Measurements from ENCODE around the gene ASIC4. TPM values are rescaled to one million over a fixed set of nuclear protein-coding genes. Genes with fewer than 3 reads are reported as not detected.

Gene ASIC4
- total RNA-seq, 5 donors from 2014 or later (not counting 1 experiment from before 2014, with no cell fraction given) = 0.09 to 0.35 (median 0.20) TPM; not detected in 2

DNA sequence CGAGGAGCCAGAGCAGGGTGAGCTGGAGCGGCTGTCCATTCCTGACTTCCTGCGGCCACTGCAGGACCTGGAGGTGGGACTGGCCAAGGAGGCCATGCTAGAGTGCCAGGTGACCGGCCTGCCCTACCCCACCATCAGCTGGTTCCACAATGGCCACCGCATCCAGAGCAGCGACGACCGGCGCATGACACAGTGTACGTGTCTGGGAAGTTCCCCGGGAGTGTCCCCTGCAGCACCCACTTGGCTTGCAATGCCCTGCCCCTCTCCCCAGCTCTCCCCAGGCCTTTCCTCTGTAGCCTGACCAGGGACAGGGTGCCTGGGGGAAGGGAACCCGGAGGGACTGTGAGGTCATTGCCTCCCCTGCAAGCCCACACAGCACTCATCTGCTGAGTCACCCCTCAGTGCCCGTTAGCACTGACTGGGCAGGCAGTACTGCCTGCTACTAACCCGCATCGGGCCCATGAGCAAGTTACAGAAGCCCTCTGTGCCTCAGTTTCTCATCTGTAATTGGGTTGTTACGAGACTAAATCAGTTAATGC, 45.0 kb upstream of the ASIC4 start:
- peaks cover 0 to 29% of the 10 kb centered on the region in 2 experiments for H3K27me3 ChIP-seq (replicated peaks in 1 of 2; ENCODE audit: control insufficient read depth in 2 of 2, extremely low read depth in 1 of 2, insufficient read depth in 2 of 2, low read length in 1 of 2)
- H3K4me3 Mint-ChIP-seq = no peak overlapping the region
- DNase-seq = no peak
- H3K4me1 Mint-ChIP-seq = no peaks in the 10 kb centered on the region
- H3K4me1 ChIP-seq (ENCODE audit: control insufficient read depth in 1 of 2, extremely low read depth in 1 of 2, insufficient read depth in 2 of 2, low read length in 2 of 2) = no peaks in the 10 kb centered on the region
- no peak overlapping the region for H3K27ac ChIP-seq (ENCODE audit: low read length)
- no peak overlapping the region for H3K27ac Mint-ChIP-seq
- H3K9me3 ChIP-seq = no peaks in the 10 kb centered on the region
- ATAC-seq (replicated peaks in 1 of 4) = no peak
- 83% methylated on average over 7 of the region's 16 CpGs for WGBS (ENCODE audit: insufficient coverage)
- peaks cover 9% of the 10 kb centered on the region for H3K36me3 Mint-ChIP-seq
- no peaks in the 10 kb centered on the region for H3K9me3 Mint-ChIP-seq
- H3K4me3 ChIP-seq (ENCODE audit: control insufficient read depth in 1 of 2, extremely low read depth in 1 of 2, low read length in 1 of 2) = no peak overlapping the region
- peaks cover 0 to 3% of the 10 kb centered on the region in 2 donors for H3K36me3 ChIP-seq (ENCODE audit: control insufficient read depth in 2 of 2, extremely low read depth in 1 of 2, insufficient read depth in 1 of 2, low read length in 1 of 2)
- CTCF ChIA-PET = no interaction called here
- POLR2A ChIA-PET = interaction anchor here in 1 of 2 donors (0.6 kb wide), 1 partner anchor 14 kb away, joined by 3 read pairs; no protein-coding TSS in a partner anchor
- H3K27me3 Mint-ChIP-seq = peaks cover 0 to 6% of the 10 kb centered on the region in 2 donors

GRCh38 chr2:219470429-219470828, 43.9 kb upstream of the ASIC4 start:
- peaks cover 9% of the 10 kb centered on the region for H3K36me3 Mint-ChIP-seq
- DNase-seq (no peak), ATAC-seq (replicated peaks in 1 of 4) (no peak)
- Histone ChIP-seq H3K27me3 (replicated peaks in 1 of 2; ENCODE audit: control insufficient read depth in 2 of 2, extremely low read depth in 1 of 2, insufficient read depth in 2 of 2, low read length in 1 of 2) (peaks cover 0 to 34% of the 10 kb centered on the region in 2 experiments), H3K4me1 (ENCODE audit: control insufficient read depth in 1 of 2, extremely low read depth in 1 of 2, insufficient read depth in 2 of 2, low read length in 2 of 2) (no peaks in the 10 kb centered on the region), H3K27ac (ENCODE audit: low read length) (no peak overlapping the region), H3K9me3 (no peaks in the 10 kb centered on the region), H3K4me3 (ENCODE audit: control insufficient read depth in 1 of 2, extremely low read depth in 1 of 2, low read length in 1 of 2) (no peak overlapping the region), H3K36me3 (ENCODE audit: control insufficient read depth in 2 of 2, extremely low read depth in 1 of 2, insufficient read depth in 1 of 2, low read length in 1 of 2) (peaks cover 0 to 3% of the 10 kb centered on the region in 2 donors)
- ChIA-PET POLR2A (no interaction called here), CTCF (no interaction called here)
- WGBS (ENCODE audit: insufficient coverage) = no CpG with 5 or more reads among the region's 4 CpGs
- H3K9me3 Mint-ChIP-seq = no peaks in the 10 kb centered on the region
- no peaks in the 10 kb centered on the region for H3K4me1 Mint-ChIP-seq
- no peak overlapping the region for H3K27ac Mint-ChIP-seq
- peaks cover 0 to 6% of the 10 kb centered on the region in 2 donors for H3K27me3 Mint-ChIP-seq
- H3K4me3 Mint-ChIP-seq = no peak overlapping the region

DNA sequence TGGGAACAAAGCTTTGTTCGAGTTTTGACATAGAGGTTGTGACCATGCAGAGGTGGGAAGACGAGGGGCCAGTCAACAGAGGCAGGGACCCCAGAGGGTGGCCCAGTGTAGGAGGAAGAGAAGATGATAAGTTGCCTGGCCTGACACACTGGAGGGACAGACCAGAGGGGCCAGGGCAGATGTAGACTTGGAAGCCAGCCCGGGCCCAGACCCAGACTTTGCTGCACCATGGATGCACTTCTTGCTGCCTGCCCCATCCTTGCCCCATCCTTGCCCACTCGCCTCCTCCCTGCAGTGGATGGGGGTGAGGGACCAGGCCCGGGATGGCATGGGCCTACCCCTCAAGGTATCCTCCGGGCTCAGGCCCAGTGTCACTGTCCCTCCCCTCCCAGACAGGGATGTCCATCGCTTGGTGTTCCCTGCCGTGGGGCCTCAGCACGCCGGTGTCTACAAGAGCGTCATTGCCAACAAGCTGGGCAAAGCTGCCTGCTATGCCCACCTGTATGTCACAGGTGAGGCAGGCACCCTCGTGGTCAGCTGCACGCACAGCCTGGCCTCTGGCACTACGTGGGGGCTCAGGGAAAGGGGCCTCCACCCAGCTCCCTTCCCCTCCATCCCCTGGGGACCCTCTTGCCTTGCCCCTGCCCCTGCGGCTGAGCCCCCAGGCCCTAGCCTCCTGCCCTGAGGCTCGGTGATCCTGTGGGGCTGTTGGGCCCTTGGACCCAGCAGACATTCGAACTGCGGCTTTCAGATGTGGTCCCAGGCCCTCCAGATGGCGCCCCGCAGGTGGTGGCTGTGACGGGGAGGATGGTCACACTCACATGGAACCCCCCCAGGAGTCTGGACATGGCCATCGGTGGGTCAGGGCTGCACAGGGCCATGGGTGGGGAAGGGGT, 42.6 kb upstream of the ASIC4 start:
- Histone ChIP-seq H3K9me3 (no peaks in the 10 kb centered on the region), H3K27ac (ENCODE audit: low read length) (no peak overlapping the region), H3K4me3 (ENCODE audit: control insufficient read depth in 1 of 2, extremely low read depth in 1 of 2, low read length in 1 of 2) (no peak overlapping the region), H3K4me1 (ENCODE audit: control insufficient read depth in 1 of 2, extremely low read depth in 1 of 2, insufficient read depth in 2 of 2, low read length in 2 of 2) (no peaks in the 10 kb centered on the region), H3K36me3 (ENCODE audit: control insufficient read depth in 2 of 2, extremely low read depth in 1 of 2, insufficient read depth in 1 of 2, low read length in 1 of 2) (peaks cover 0 to 3% of the 10 kb centered on the region in 2 donors), H3K27me3 (replicated peaks in 1 of 2; ENCODE audit: control insufficient read depth in 2 of 2, extremely low read depth in 1 of 2, insufficient read depth in 2 of 2, low read length in 1 of 2) (peaks cover 0 to 41% of the 10 kb centered on the region in 2 experiments)
- POLR2A ChIA-PET = no interaction called here
- ATAC-seq (replicated peaks in 1 of 4) (no peak), DNase-seq (no peak)
- CTCF ChIA-PET = no interaction called here
- H3K4me1 Mint-ChIP-seq = peaks cover 4 to 5% (median 4%) of the 10 kb centered on the region in 3 donors
- H3K27ac Mint-ChIP-seq = no peak overlapping the region
- H3K9me3 Mint-ChIP-seq = no peaks in the 10 kb centered on the region
- H3K27me3 Mint-ChIP-seq = peaks cover 0 to 11% of the 10 kb centered on the region in 2 donors
- WGBS (ENCODE audit: insufficient coverage) = 84% methylated on average over 18 of the region's 22 CpGs
- H3K4me3 Mint-ChIP-seq = no peak overlapping the region
- peaks cover 9% of the 10 kb centered on the region for H3K36me3 Mint-ChIP-seq

- POLR2A ChIA-PET = no interaction called here
- no peak overlapping the region for H3K27ac ChIP-seq (ENCODE audit: low read length)
- CTCF ChIA-PET = interaction anchor here in 1 of 2 donors (0.7 kb wide), 1 partner anchor 628 kb away, joined by 3 read pairs; no protein-coding TSS in a partner anchor
- H3K36me3 Mint-ChIP-seq = peaks cover 9% of the 10 kb centered on the region
- peaks cover 4 to 5% (median 4%) of the 10 kb centered on the region in 3 donors for H3K4me1 Mint-ChIP-seq
- H3K27me3 ChIP-seq (replicated peaks in 1 of 2; ENCODE audit: control insufficient read depth in 2 of 2, extremely low read depth in 1 of 2, insufficient read depth in 2 of 2, low read length in 1 of 2) = peaks cover 0 to 51% of the 10 kb centered on the region in 2 experiments
- H3K27ac Mint-ChIP-seq = no peak overlapping the region
- H3K9me3 ChIP-seq = no peaks in the 10 kb centered on the region
- H3K4me3 Mint-ChIP-seq = no peak overlapping the region
- H3K36me3 ChIP-seq (ENCODE audit: control insufficient read depth in 2 of 2, extremely low read depth in 1 of 2, insufficient read depth in 1 of 2, low read length in 1 of 2) = peaks cover 0 to 3% of the 10 kb centered on the region in 2 donors
- H3K4me1 ChIP-seq (ENCODE audit: control insufficient read depth in 1 of 2, extremely low read depth in 1 of 2, insufficient read depth in 2 of 2, low read length in 2 of 2) = no peaks in the 10 kb centered on the region
- H3K9me3 Mint-ChIP-seq = no peaks in the 10 kb centered on the region
- ATAC-seq (replicated peaks in 1 of 4) (no peak), DNase-seq (no peak)
- H3K27me3 Mint-ChIP-seq = peaks cover 0 to 11% of the 10 kb centered on the region in 2 donors
- no peak overlapping the region for H3K4me3 ChIP-seq (ENCODE audit: control insufficient read depth in 1 of 2, extremely low read depth in 1 of 2, low read length in 1 of 2)
- WGBS (ENCODE audit: insufficient coverage) = 92% methylated on average over 9 of the region's 12 CpGs
Observed at GRCh38 chr2:219472629-219473187, 41.6 kb upstream of the ASIC4 start.

GRCh38 chr2:219473511-219473910, 40.8 kb upstream of the ASIC4 start:
- DNase-seq = no peak
- peaks cover 0 to 52% of the 10 kb centered on the region in 2 experiments for H3K27me3 ChIP-seq (replicated peaks in 1 of 2; ENCODE audit: control insufficient read depth in 2 of 2, extremely low read depth in 1 of 2, insufficient read depth in 2 of 2, low read length in 1 of 2)
- Mint-ChIP-seq H3K4me3 (no peak overlapping the region), H3K27me3 (peaks cover 0 to 11% of the 10 kb centered on the region in 2 donors), H3K36me3 (peaks cover 9% of the 10 kb centered on the region), H3K4me1 (peaks cover 4 to 5% (median 4%) of the 10 kb centered on the region in 3 donors), H3K27ac (no peak overlapping the region), H3K9me3 (no peaks in the 10 kb centered on the region)
- POLR2A ChIA-PET = interaction anchor here in 1 of 2 donors (0.7 kb wide), 1 partner anchor 31 kb away, joined by 10 read pairs; no protein-coding TSS in a partner anchor
- H3K4me1 ChIP-seq (ENCODE audit: control insufficient read depth in 1 of 2, extremely low read depth in 1 of 2, insufficient read depth in 2 of 2, low read length in 2 of 2) = no peaks in the 10 kb centered on the region
- WGBS (ENCODE audit: insufficient coverage) = 85% methylated on average over 18 of the region's 18 CpGs
- CTCF ChIA-PET = interaction anchor here (0.6 to 0.7 kb wide), 2 partner anchors 9 to 629 kb away, joined by 3 read pairs; no protein-coding TSS in a partner anchor
- ATAC-seq (replicated peaks in 1 of 4) = no peak
- no peaks in the 10 kb centered on the region for H3K9me3 ChIP-seq
- H3K36me3 ChIP-seq (ENCODE audit: control insufficient read depth in 2 of 2, extremely low read depth in 1 of 2, insufficient read depth in 1 of 2, low read length in 1 of 2) = peaks cover 0 to 3% of the 10 kb centered on the region in 2 donors
- H3K27ac ChIP-seq (ENCODE audit: low read length) = no peak overlapping the region
- no peak overlapping the region for H3K4me3 ChIP-seq (ENCODE audit: control insufficient read depth in 1 of 2, extremely low read depth in 1 of 2, low read length in 1 of 2)
